ENCODE measurements around the gene OPA1.

The OPA1 gene

GRCh38 chr3:193656878-193657282 is 63.9 kb downstream of the OPA1 start:
- no peak for DNase-seq

DNA sequence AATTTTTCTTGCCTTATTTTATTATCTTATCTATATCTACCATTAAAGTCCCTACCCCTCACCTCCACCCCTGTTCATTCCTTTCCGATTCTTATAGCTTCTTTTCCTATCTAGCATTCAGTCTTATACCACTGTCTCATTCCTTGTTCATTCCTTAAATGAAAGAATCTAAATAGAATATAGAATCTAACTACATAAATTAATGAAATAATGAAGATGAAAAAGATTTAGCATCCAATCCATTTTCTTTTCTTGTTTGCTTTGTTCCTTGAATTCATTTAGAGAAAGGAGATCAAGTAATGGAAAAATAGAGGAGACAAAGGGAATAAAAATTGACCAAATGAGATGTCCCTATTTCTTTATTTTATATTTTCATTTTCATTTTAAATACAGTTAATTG is 67.2 kb downstream of the OPA1 start:
- DNase-seq: no peak

- DNase-seq: no peak
Measured at GRCh38 chr3:193660698-193661411, 67.8 kb downstream of the OPA1 start.

GRCh38 chr3:193662757-193663322 is 69.8 kb downstream of the OPA1 start:
- DNase-seq: no peak

GRCh38 chr3:193665370-193665989 is 72.5 kb downstream of the OPA1 start:
- peak; percentile 69 for DNase-seq

- peak; percentile 60 for DNase-seq
Measured at GRCh38 chr3:193673845-193674244, 80.8 kb downstream of the OPA1 start.

GRCh38 chr3:193674714-193675113 is 81.7 kb downstream of the OPA1 start:
- no peak for DNase-seq

DNA sequence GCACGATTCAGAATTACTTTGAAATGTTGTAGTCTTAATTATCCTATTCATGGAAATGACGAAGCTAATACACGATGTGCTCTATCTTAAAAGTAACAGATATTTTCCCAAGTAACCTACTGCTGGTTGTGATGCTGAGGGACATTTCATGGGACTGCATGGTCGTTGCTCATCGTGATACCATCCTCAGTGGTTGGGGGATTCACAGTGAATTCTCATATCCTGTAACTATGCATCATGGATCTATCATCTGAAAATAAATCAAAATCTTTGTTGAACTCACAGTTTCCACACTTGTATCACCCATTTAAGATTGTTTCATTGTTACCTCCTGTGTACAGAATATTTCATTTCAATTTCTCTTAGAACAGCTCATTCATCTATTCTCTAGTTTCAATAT is 84.7 kb downstream of the OPA1 start:
- DNase-seq: no peak

DNA sequence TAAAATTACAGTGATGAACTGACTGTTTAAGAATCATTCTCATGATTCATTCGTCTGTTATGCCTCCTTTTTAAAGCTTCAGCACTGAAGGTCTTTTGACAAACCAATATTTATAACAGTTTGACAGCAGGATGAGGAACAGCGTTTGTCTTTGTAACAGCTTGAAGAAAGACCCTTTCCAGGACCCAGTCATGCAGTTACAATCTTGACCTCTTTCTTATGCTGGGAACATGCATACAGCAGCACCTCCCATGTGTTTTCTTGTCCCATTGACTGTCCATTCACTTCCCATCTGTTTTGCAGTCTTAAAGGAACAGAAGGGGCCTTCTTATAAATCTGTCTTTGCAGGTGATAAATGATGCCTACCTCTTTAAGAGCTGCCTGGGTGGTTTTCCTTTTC is 87.2 kb downstream of the OPA1 start:
- peak; percentile 20 for DNase-seq

GRCh38 chr3:193681631-193682030 is 88.6 kb downstream of the OPA1 start:
- DNase-seq: no peak

DNA sequence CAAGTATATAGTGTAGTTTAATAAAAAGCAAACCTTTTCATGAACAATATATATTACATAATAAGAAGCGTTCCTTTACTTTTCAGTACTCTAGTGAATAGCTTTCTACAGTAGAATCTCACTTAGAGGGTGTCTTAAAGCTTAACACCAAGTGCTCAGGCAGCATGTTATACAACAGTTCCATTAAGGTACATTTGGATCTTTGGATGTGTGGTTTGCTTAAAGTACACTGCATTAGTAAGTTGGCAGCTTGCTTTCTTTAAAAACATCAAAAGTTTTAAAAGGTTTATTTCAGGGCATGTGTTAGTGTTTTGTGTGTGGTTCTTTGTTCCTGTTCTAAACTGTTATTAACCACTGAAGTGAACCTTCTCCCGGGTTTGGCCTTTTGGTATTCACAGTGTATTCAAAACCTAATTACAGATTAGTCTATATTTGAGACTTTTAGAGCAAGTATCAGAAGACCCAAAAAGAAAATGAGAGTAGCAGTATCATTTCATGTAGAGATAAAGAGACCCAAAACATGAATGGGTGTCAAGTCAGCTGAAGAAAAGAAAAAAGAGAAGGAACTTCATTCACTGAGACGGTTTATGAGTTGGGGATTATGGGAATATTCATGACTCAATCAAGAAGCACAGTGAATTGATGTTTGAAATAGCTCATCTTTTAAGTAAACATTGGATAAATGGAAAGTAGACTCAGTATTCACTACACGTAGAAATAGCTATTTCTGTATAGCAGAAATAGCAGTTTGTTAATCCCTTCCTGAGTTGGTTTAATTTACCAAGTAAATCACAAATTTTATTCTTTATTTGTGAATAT is 93.9 kb downstream of the OPA1 start:
- no peak for DNase-seq

- DNase-seq: no peak
Measured at GRCh38 chr3:193688834-193689714, 96.1 kb downstream of the OPA1 start.

DNA sequence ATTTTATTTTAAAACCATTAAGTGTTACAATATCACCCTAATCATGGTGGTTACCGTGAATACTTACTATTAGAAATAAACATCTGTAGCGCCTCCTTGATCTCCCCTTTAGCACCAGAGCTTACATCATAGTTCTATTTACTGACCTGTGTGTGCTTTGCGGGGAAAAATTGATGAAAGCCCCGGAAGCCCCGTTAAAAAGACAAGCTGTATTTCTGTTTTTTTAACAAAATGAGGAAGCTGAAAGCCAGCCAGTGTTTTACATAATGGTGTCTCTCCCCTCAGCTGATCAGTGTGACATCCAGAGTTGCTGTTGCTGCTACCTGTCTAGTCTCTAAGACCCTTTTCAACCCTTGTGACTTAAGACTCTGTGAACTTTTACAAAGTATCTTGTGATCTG is 100.8 kb downstream of the OPA1 start:
- DNase-seq: no peak

DNA sequence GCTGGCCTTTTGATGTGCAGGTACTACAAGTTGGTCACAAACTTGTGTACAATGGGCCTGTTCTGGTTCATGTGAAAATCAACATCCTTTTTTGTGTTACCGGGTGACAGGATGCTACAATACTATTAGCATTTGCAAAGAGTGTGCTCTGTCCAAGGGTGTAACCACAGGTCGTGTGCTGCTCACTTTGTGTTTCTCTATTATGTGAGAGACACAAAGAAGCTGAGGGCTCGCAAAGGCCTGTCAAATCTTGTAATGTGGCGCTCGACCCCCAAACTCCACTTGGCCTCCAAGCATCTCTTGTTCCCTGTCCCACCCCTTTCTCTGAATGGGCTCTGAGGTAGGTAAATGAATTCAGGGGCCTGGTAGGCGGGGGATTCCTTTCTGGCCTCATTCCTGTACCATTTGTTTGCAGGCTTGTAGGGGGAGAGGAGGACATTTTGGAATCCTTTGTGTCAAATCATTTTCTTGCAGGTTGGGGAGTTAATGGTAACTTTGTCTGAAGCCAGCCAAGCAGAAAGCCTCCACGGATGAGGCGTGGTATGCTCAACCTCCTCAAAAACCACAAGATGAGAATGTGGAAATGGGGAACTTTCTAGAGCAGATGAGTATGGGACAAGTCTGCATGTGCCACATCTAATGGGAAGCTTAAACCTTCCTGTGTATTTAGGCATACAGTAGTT is 109.1 kb downstream of the OPA1 start:
- no peak for DNase-seq

GRCh38 chr3:193702967-193703366 is 110.0 kb downstream of the OPA1 start:
- DNase-seq: no peak

DNA sequence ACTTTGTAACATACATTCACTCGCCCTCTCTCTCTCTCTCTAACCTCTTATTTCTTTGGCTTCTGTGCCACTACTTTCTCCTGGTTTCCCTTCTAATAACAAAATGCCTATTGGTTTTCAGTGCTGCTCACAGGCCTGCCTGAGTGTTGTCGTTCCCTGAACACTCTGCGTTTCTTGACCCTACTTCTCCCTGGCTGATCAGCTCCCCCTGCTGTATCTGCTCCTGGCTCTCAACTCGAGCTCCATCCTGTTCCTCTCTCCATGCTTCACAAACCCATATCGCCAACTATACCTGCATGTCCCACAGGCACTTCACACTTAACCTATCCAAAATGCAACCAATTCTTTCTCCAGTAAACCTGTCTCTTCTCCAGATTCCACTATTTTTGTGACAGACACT is 111.4 kb downstream of the OPA1 start:
- no peak for DNase-seq

- no peak for DNase-seq
Measured at GRCh38 chr3:193708270-193708669, 115.3 kb downstream of the OPA1 start.

GRCh38 chr3:193710286-193711165 is 117.5 kb downstream of the OPA1 start:
- DNase-seq: no peak

DNA sequence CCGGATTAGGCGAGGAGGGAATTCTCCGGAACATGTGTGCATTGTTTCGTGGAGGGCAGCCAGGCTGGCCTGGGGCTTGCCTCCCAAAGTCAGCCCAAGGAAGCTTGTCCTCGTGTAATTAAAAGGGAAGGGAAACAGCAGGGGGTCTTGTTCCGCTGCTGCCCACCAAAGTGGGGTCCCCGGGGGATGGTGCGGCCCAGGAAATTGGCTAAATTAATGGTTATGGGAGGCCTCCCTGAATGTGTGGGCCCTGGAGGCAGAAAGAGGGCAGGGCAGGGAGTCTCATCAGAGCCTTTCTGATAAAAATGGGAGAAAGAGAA is 118.1 kb downstream of the OPA1 start:
- DNase-seq: no peak

GRCh38 chr3:193711523-193711963 is 118.5 kb downstream of the OPA1 start:
- DNase-seq: no peak

All from NCI-H2171 treated with DMSO at 0.1 percent for 48 hours (cell line).